ENCODE measurements around the gene SBK3.

The SBK3 gene

GRCh38 chr19:55586976-55587668, 41.8 kb upstream of the SBK3 start (continued):
- TF ChIP-seq OSR2 (tag by site-specific recombination; IDR thresholded peaks at IDR 0.05): no peak
- no peak for TF ChIP-seq PBX3 (CRISPR knock-in tag; IDR thresholded peaks at IDR 0.05)
- 0 out of 2 replicates have a peak, but pooled peaks have one; percentile 5 for TF ChIP-seq ZNF596 (tag by site-specific recombination; IDR thresholded peaks at IDR 0.05)
- TF ChIP-seq ZNF747 (tag by site-specific recombination; IDR thresholded peaks at IDR 0.05): no peak
- no peak for TF ChIP-seq ZNF148 (tag by site-specific recombination; IDR thresholded peaks at IDR 0.05; ENCODE audit: borderline replicate concordance)
- TF ChIP-seq ZNF843 (tag by site-specific recombination; IDR thresholded peaks at IDR 0.05): no peak
- TF ChIP-seq ZNF548 (tag by site-specific recombination; IDR thresholded peaks at IDR 0.05): no peak
- TF ChIP-seq REST (tag by site-specific recombination; IDR thresholded peaks at IDR 0.05): no peak
- TF ChIP-seq ZNF274 (IDR thresholded peaks at IDR 0.05; ENCODE audit: low read length): no peak
- TF ChIP-seq ZNF274 (tag by site-specific recombination; IDR thresholded peaks at IDR 0.05; ENCODE audit: borderline replicate concordance): no peak
- TF ChIP-seq ZNF544 (tag by site-specific recombination; IDR thresholded peaks at IDR 0.05): no peak
- no peak for TF ChIP-seq ZNF184 (tag by site-specific recombination; IDR thresholded peaks at IDR 0.05)
- no peak for TF ChIP-seq ZNF174 (tag by site-specific recombination; IDR thresholded peaks at IDR 0.05)
- TF ChIP-seq ZNF221 (tag by site-specific recombination; IDR thresholded peaks at IDR 0.05; ENCODE audit: borderline replicate concordance): no peak
- no peak for TF ChIP-seq ZNF354C (tag by site-specific recombination; IDR thresholded peaks at IDR 0.05; ENCODE audit: borderline replicate concordance, low read depth)
- no peak for TF ChIP-seq ZBTB26 (tag by site-specific recombination; optimal IDR thresholded peaks at IDR 0.05)
- TF ChIP-seq ZNF654 (tag by site-specific recombination; IDR thresholded peaks at IDR 0.05; ENCODE audit: low read depth): no peak
- TF ChIP-seq ZNF37A (tag by site-specific recombination; IDR thresholded peaks at IDR 0.05): no peak
- no peak for TF ChIP-seq ZNF555 (tag by site-specific recombination; conservative IDR thresholded peaks at IDR 0.05)
- no peak for TF ChIP-seq ZNF707 (tag by site-specific recombination; IDR thresholded peaks at IDR 0.05)
- TF ChIP-seq SETDB1 (IDR thresholded peaks at IDR 0.05; ENCODE audit: insufficient read length, low read length): no peak
- 0 out of 2 replicates have a peak, but pooled peaks have one; percentile 25 for TF ChIP-seq ZNF623 (tag by site-specific recombination; IDR thresholded peaks at IDR 0.05)
- TF ChIP-seq ZBTB11 (tag by site-specific recombination; conservative IDR thresholded peaks at IDR 0.05; ENCODE audit: low read depth): peak; percentile 36; the same call in 1 of the 2 replicates
- no peak for TF ChIP-seq ZBTB44 (tag by site-specific recombination; IDR thresholded peaks at IDR 0.05)
- TF ChIP-seq ZNF366 (tag by site-specific recombination; conservative IDR thresholded peaks at IDR 0.05): peak; percentile 43; the same call in 1 of the 2 replicates
- TF ChIP-seq RBAK (tag by site-specific recombination; IDR thresholded peaks at IDR 0.05): no peak
- peak; percentile 61; the same call in 1 of the 2 replicates for TF ChIP-seq KLF8 (tag by site-specific recombination; IDR thresholded peaks at IDR 0.05)
